ENCODE data around the gene BIRC2.
"Not testable (repeated sequence)": the region's sequence is repeated elsewhere in the genome, so short reads cannot be mapped to it uniquely, and the experiment has no call there.

Gene BIRC2

GRCh38 chr11:102338479-102339010 lies 8.5 kb upstream of the BIRC2 start:
- H3K4me1 ChIP-seq (ENCODE audit: control insufficient read depth, insufficient read depth, low read length), result no peaks in the 10 kb centered on the region
- no peak overlapping the region for H3K27ac ChIP-seq (ENCODE audit: extremely low read depth, low read depth, low read length)
- no peak overlapping the region for H3K4me3 ChIP-seq (ENCODE audit: low read depth, low read length)
- ChIA-PET CTCF (interaction anchor here (0.9 to 1.6 kb wide), 3 partner anchors 157 to 275 kb away, joined by 3 to 8 read pairs (median 5); no protein-coding TSS in a partner anchor), POLR2A (no interaction called here)
- no peaks in the 10 kb centered on the region for H3K9me3 ChIP-seq (ENCODE audit: control insufficient read depth, insufficient read depth, low read depth, low read length)
- TF ChIP-seq ZNF555 (tag by site-specific recombination; conservative IDR thresholded peaks at IDR 0.05), result no peak
- TF ChIP-seq ZNF704 (tag by site-specific recombination; IDR thresholded peaks at IDR 0.05), result no peak
- TF ChIP-seq ZNF335 (tag by site-specific recombination; conservative IDR thresholded peaks at IDR 0.05), result no peak
- no peak for TF ChIP-seq ZNF677 (tag by site-specific recombination; IDR thresholded peaks at IDR 0.05)
- TF ChIP-seq, protein P1, sequence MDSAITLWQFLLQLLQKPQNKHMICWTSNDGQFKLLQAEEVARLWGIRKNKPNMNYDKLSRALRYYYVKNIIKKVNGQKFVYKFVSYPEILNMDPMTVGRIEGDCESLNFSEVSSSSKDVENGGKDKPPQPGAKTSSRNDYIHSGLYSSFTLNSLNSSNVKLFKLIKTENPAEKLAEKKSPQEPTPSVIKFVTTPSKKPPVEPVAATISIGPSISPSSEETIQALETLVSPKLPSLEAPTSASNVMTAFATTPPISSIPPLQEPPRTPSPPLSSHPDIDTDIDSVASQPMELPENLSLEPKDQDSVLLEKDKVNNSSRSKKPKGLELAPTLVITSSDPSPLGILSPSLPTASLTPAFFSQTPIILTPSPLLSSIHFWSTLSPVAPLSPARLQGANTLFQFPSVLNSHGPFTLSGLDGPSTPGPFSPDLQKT (IDR thresholded peaks at IDR 0.05; ENCODE audit: borderline replicate concordance, low read depth, low read length), result no peak
- H3K36me3 ChIP-seq (ENCODE audit: control insufficient read depth in 2 of 2, insufficient read depth in 1 of 2, low read length in 2 of 2), result no peaks in the 10 kb centered on the region

DNA sequence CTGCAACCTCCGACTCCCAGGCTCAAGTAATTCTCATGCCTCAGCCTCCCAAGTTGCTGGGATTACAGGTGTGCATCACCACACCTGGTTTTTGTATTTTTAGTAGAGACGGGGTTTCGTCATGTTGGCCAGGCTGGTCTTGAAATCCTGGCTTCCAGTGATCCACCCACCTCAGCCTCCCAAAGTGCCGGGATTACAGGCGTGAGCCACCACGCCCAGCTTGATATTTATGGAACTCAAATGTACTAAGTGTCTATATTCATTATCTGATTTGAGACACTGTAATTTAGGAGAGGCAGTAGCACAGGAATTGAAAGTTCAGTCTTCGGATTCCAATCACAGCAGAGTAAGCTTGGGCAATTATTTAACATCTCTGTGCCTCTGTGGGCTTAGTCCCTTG lies 5.7 kb upstream of the BIRC2 start:
- ChIA-PET CTCF (interaction anchor here (0.5 to 3.3 kb wide), 32 partner anchors 10 to 443 kb away, joined by 3 to 33 read pairs (median 4); partner anchors contain the start of gene MMP7), POLR2A (interaction anchor here (0.7 to 1.4 kb wide), 4 partner anchors 9 to 271 kb away, joined by 3 to 5 read pairs (median 3); no protein-coding TSS in a partner anchor)
- not testable (repeated sequence) for H3K27ac ChIP-seq (ENCODE audit: extremely low read depth, low read depth, low read length); H3K4me3 ChIP-seq (ENCODE audit: low read depth, low read length); H3K36me3 ChIP-seq (ENCODE audit: control insufficient read depth in 2 of 2, insufficient read depth in 1 of 2, low read length in 2 of 2); H3K4me1 ChIP-seq (ENCODE audit: control insufficient read depth, insufficient read depth, low read length); H3K9me3 ChIP-seq (ENCODE audit: control insufficient read depth, insufficient read depth, low read depth, low read length)

GRCh38 chr11:102341844-102342318 lies 5.1 kb upstream of the BIRC2 start:
- Histone ChIP-seq H3K36me3 (ENCODE audit: control insufficient read depth in 2 of 2, insufficient read depth in 1 of 2, low read length in 2 of 2) (no peaks in the 10 kb centered on the region), H3K9me3 (ENCODE audit: control insufficient read depth, insufficient read depth, low read depth, low read length) (no peaks in the 10 kb centered on the region), H3K4me1 (ENCODE audit: control insufficient read depth, insufficient read depth, low read length) (no peaks in the 10 kb centered on the region), H3K27ac (ENCODE audit: extremely low read depth, low read depth, low read length) (no peak overlapping the region), H3K4me3 (ENCODE audit: low read depth, low read length) (no peak overlapping the region)
- POLR2A ChIA-PET, result interaction anchor here (0.7 to 1.4 kb wide), 4 partner anchors 9 to 271 kb away, joined by 3 to 5 read pairs (median 3); no protein-coding TSS in a partner anchor
- CTCF ChIA-PET, result interaction anchor here (0.5 to 3.3 kb wide), 43 partner anchors 8 to 442 kb away, joined by 3 to 33 read pairs (median 4); partner anchors contain the start of gene MMP7
- no peak for TF ChIP-seq ZNF133 (tag by site-specific recombination; IDR thresholded peaks at IDR 0.05)
- peak; percentile 77 for TF ChIP-seq ZNF654 (tag by site-specific recombination; IDR thresholded peaks at IDR 0.05; ENCODE audit: low read depth)
- no peak for TF ChIP-seq ZNF548 (tag by site-specific recombination; IDR thresholded peaks at IDR 0.05)
- TF ChIP-seq ZNF23 (tag by site-specific recombination; IDR thresholded peaks at IDR 0.05; ENCODE audit: borderline replicate concordance), result no peak
- TF ChIP-seq ZNF132 (tag by site-specific recombination; IDR thresholded peaks at IDR 0.05; ENCODE audit: borderline replicate concordance), result no peak
- TF ChIP-seq, protein P2, sequence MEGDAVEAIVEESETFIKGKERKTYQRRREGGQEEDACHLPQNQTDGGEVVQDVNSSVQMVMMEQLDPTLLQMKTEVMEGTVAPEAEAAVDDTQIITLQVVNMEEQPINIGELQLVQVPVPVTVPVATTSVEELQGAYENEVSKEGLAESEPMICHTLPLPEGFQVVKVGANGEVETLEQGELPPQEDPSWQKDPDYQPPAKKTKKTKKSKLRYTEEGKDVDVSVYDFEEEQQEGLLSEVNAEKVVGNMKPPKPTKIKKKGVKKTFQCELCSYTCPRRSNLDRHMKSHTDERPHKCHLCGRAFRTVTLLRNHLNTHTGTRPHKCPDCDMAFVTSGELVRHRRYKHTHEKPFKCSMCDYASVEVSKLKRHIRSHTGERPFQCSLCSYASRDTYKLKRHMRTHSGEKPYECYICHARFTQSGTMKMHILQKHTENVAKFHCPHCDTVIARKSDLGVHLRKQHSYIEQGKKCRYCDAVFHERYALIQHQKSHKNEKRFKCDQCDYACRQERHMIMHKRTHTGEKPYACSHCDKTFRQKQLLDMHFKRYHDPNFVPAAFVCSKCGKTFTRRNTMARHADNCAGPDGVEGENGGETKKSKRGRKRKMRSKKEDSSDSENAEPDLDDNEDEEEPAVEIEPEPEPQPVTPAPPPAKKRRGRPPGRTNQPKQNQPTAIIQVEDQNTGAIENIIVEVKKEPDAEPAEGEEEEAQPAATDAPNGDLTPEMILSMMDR (tag by site-specific recombination; IDR thresholded peaks at IDR 0.05), result 0 out of 2 replicates have a peak, but pooled peaks have one; percentile 27
- TF ChIP-seq ZBTB21 (tag by site-specific recombination; IDR thresholded peaks at IDR 0.05), result no peak
- no peak for TF ChIP-seq SCRT2 (tag by site-specific recombination; IDR thresholded peaks at IDR 0.05)
- no peak for TF ChIP-seq ZNF830 (tag by site-specific recombination; IDR thresholded peaks at IDR 0.05; ENCODE audit: low read depth)
- no peak for TF ChIP-seq KLF16 (tag by site-specific recombination; IDR thresholded peaks at IDR 0.05)
- no peak for TF ChIP-seq ZNF404 (tag by site-specific recombination; IDR thresholded peaks at IDR 0.05)
- peak; percentile 58; the same call in 1 of the 2 replicates for TF ChIP-seq ZNF2 (tag by site-specific recombination; IDR thresholded peaks at IDR 0.05)
- no peak for TF ChIP-seq TCF7L2 (IDR thresholded peaks at IDR 0.05; ENCODE audit: borderline replicate concordance, low read depth, low read length)
- TF ChIP-seq ZBTB10 (tag by site-specific recombination; IDR thresholded peaks at IDR 0.05), result no peak
- TF ChIP-seq ZNF785 (tag by site-specific recombination; IDR thresholded peaks at IDR 0.05), result no peak
- TF ChIP-seq ZNF175 (tag by site-specific recombination; IDR thresholded peaks at IDR 0.05), result no peak
- no peak for TF ChIP-seq ZNF138 (tag by site-specific recombination; IDR thresholded peaks at IDR 0.05; ENCODE audit: borderline replicate concordance)
- 0 out of 2 replicates have a peak, but pooled peaks have one; percentile 15 for TF ChIP-seq WT1 (tag by site-specific recombination; IDR thresholded peaks at IDR 0.05)
- TF ChIP-seq MZF1 (tag by site-specific recombination; IDR thresholded peaks at IDR 0.05; ENCODE audit: borderline replicate concordance), result peak; percentile 100
- no peak for TF ChIP-seq ZNF350 (tag by site-specific recombination; IDR thresholded peaks at IDR 0.05)
